NCI-H526 treated with DMSO at 0.1 percent for 48 hours (cell line): ENCODE measurements around the gene PPFIA1.
A peak's percentile ranks its signal among the peaks of the same experiment; 100 is the strongest.
"Not testable (repeated sequence)": the region's sequence is repeated elsewhere in the genome, so short reads cannot be mapped to it uniquely, and the experiment has no call there.

Source experiments
- DNase-seq: peaks from one replicate; lab custom pipeline; 2025; lab: John Stamatoyannopoulos, UW

The PPFIA1 gene

GRCh38 chr11:70251659-70252321, 18.7 kb upstream of the PPFIA1 start:
- no peak for DNase-seq

- no peak for DNase-seq
These were observed 17.6 kb upstream of the PPFIA1 start for GRCh38 chr11:70252844-70253243.

GRCh38 chr11:70255477-70256116, 14.9 kb upstream of the PPFIA1 start:
- DNase-seq = peak; percentile 23

DNA sequence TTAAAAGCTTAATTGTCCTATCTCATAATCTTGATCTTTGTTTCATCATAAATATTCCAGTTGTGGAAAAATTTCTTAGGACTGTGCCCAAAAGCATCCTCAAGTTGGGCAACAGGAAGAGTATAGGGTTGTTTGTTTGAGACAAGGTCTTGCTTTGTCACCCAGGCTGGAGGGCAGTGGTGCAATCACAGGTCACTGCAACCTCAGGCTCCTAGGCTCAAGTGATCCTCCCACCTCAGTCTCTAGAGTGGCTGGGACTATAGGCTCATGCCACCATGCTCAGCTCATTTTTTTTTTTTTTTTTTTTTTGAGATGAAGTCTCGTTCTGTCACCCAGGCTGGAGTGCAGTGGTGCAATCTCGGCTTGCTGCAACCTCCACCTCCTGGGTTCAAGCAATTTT, 11.4 kb upstream of the PPFIA1 start:
- DNase-seq = not testable (repeated sequence)

- DNase-seq = no peak
These were observed 7.5 kb upstream of the PPFIA1 start for GRCh38 chr11:70262951-70263350.

- DNase-seq = no peak
These were observed 7.1 kb upstream of the PPFIA1 start for GRCh38 chr11:70263363-70263762.

GRCh38 chr11:70265341-70265740, 5.1 kb upstream of the PPFIA1 start:
- no peak for DNase-seq

DNA sequence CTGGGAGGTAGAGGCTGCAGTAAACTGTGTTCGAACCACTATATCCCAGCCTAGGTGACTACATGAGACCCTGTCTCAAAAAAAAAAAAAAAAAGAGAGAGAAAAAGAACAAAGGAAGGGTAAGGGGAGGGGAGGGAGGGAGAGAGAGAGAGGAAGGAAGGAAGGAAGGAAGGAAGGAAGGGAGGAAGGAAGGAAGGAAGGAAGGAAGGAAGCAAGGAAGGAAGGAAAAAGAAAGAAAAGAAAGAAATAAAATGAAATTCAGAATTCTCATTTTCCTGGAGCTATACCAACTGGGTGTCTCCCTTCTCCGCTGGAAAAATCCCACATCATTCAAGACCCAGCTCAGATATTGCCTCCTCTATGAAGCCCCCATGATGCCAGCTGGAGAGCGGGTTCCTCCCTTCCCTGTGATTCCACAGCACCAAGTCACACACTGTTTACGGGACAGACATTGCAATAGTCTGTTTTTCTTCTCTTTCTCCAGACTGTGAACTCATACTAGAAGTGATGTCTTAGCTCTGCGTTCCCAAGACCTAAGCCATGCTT, 3.0 kb upstream of the PPFIA1 start:
- DNase-seq = no peak

GRCh38 chr11:70268526-70268925, 2.0 kb upstream of the PPFIA1 start:
- no peak for DNase-seq

DNA sequence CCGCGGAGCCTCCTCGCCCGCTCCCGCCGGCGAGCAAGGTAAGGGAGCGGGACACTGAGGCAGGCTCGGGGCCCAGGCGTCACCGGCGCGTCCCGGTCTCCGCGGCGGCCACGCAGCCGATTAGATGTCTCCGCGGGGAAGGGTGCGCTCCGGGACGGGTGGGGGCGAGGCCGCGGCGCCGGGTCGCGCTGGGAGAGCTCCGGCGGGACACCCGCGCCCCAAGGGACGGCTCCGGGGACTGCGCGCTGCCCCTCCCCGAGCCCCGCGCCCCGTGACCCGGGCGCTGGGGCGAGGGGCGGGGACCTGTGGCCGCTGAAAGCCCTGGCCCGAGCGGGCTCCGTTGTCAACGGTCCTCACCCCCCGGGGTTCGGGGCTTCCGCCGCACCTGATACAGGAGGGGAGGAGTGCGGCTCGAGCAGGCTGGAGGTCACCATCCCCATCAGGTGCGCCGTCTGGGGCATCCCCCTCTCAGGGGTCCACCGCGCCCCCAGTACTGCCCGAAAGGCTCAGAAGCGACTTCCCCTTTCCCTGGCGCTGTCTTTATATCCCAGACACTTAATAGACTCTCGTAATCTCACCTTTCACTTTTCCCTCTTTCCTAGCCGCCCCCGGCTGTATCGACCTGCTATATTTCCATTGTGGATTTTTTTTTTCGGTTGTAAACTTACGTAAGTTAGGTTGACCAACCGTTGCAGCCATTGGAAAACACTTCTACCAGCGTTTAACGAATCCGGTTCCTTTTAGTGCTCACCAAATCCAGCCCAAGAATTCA, 573 bp downstream of the PPFIA1 start:
- DNase-seq = peak; percentile 55

DNA sequence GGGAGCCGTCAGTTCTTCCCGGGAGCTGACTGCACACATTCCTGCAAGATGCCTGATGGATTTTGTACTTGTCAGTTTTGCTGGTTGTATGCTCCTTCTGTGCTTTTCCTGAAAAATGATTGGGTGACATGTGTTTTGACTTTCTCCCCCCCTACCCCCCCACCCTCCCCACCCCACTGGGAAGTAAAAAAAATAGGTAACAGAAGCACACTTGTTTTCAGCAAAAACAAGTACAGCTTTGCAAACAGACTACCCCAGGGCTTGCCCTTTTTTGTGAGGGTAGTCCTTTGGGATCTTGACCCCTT, 1.1 kb downstream of the PPFIA1 start:
- DNase-seq = no peak

GRCh38 chr11:70272009-70272408, 1.5 kb downstream of the PPFIA1 start:
- no peak for DNase-seq

DNA sequence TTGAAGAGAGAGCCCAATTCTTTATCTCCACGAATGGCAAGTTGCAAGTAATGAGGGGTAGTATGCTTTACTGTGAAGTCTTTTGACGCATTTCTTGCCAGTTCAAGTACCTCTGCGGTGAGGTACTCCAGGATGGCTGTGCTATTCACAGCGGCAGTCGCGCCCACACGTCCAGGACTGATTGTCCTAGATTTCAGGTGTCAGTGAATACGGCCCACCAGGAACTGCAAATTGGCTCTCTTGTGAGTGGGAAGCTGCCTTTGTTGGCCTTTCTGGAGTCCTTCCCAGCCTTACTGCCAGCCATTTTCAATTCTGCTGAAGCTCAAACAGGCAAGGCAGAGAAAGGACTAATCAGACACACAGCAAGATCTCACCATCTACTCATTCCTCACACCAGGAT, 8.5 kb downstream of the PPFIA1 start:
- no peak for DNase-seq

- DNase-seq = no peak
These were observed 10.7 kb downstream of the PPFIA1 start for GRCh38 chr11:70281156-70281609.

GRCh38 chr11:70282012-70282411, 11.5 kb downstream of the PPFIA1 start:
- DNase-seq = no peak

DNA sequence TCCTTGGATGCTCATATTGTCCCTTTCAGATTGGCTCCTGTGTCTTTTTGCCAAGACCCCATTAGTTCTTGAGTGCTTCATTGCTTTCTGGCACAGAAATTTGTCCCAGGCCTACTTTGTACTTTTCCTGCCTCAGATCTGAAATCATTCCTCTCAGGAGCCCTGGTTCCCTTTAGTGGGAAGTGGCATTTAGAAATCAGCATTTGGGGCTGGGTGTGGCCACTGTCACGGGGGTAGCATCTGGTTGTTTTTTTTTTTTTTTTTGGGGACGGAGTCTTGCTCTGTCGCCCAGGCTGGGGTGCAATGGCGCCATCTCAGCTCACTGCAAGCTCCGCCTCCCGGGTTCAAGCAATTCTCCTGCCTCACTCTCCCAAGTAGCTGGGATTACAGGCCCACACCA, 18.2 kb downstream of the PPFIA1 start:
- DNase-seq = no peak

DNA sequence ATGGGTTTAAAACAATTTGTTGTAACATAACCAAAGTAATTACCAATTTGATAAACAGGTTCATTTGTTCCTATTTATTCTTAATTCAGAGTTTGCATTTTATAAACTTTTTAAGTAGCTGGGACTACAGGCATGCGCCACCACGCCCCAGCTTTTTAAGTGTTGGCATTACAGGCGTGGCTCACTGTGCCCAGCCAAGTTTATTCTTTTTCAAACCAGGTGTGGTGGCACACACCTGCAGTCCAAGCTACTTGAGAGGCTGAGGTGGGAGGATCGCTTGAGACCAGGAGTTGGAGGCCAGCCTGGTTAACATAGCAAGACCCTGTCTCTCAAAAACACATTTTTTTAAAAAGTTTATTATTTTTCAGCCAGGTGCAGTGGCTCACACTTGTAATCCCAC, 19.1 kb downstream of the PPFIA1 start:
- no peak for DNase-seq

DNA sequence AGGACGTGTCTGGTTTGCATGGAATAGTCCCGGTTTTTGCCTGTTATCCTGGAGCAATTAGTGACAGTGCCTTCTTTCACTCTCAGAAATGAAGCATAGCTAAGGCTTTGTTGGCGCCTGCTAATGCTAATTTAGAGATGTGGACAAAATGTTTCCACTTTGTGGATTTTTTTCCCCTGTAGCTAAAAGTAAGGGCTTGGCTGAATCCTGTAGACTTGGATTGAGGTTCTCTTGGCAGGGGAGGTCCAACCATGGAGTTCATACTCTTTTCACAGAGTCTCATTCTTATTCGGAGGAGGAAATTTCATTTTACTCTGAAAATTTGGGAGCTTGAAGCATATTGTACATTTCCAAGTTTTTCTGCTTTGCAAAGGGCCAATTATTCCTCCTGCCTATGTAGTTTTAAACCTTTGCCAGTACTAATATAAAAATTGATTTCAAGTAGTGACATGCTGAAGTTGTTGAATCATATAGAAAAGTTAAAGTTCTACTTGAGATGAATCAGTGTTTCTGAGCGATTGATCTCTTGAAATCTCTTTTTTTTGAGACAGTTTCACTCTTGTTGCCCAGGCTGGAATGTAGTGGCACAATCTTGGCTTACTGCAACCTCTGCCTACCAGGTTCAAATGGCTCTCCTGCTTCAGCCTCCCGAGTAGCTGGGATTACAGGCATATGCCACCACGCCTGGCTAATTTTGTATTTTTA, 20.0 kb downstream of the PPFIA1 start:
- no peak for DNase-seq

DNA sequence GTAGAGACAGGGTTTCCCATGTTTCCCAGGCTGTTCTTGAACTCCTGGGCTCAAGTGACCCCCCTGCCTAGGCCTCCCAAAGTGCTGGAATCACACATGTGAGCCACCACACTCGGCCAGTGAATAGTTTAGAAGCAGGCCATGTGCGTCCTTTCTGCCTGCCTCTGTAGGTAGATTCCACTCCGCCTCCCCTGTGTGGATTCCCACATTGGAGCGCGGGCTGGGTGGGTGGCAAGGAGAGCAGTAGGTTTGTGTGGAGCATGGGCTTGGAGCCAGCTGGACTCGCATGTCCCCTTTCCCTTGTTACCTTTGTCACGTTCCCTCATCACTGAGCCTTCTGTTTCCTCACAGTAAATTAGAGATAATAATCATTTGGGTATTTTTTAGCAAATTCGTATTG, 21.7 kb downstream of the PPFIA1 start:
- DNase-seq = no peak

DNA sequence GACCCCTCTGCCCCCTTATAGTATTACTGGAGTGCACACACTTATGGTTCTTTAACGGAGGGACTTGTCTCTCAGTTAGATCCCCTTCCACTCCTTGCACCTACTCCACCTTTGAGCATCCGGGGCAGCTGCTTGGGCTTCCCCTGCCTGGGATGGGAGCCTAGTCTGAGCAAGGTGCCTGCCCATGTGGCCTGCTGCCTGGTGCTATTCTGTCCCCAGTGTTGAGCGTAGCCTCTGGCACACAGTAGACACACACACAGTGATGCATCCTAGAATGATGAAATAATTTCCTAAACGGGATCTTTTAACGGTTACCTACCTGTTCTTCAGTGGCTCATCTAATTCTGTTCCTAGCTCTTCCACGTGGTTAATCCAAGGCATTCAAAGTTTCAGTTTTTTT, 22.4 kb downstream of the PPFIA1 start:
- DNase-seq = no peak

DNA sequence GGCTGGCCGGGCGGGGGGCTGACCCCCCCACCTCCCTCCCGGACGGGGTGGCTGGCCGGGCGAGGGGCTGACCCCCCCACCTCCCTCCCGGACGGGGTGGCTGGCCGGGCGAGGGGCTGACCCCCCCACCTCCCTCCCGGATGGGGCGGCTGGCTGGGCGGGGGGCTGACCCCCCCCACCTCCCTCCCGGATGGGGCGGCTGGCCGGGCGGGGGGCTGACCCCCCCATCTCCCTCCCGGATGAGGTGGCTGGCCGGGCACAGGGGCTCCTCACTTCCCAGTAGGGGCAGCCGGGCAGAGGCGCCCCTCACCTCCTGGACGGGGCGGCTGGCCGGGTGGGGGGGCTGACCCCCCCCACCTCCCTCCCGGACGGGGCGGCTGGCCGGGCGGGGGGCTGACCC, 24.7 kb downstream of the PPFIA1 start:
- DNase-seq = not testable (repeated sequence)

GRCh38 chr11:70296681-70297080, 26.2 kb downstream of the PPFIA1 start:
- DNase-seq = no peak
